Measurements from ENCODE around the gene DGKD.
A peak's percentile ranks its signal among the peaks of the same experiment; 100 is the strongest.

- TF ChIP-seq CTCF (IDR thresholded peaks at IDR 0.05): no peak
- TF ChIP-seq EP300 (IDR thresholded peaks at IDR 0.05): peak; percentile 4
Measured at GRCh38 chr2:233387667-233388528, 33.6 kb downstream of the DGKD start.

All from suprapubic skin (tissue), 3 donors.